DOHH2 (cell line): ENCODE results near the gene CTDP1.
"Not testable (repeated sequence)": the region's sequence is repeated elsewhere in the genome, so short reads cannot be mapped to it uniquely, and the experiment has no call there.

Source experiments
- EZH2phosphoT487 ChIP-seq: fragments of 200-600 bp; sonication (generic); IDR thresholded peaks from 2 replicates; pipeline ENCODE4 v1.6.1; 2017; ENCODE audit warnings: borderline replicate concordance, mild to moderate bottlenecking, antibody characterized with exemption, low read length, moderate library complexity, mixed read lengths
- TF ChIP-seq, protein P1 (sequence below): fragments of 200-600 bp; sonication (generic); IDR thresholded peaks from one replicate; pipeline ENCODE4 v1.5.1; 2014; ENCODE audit warnings: antibody characterized with exemption, mild to moderate bottlenecking, low read depth, low read length; ENCODE audit not compliant: poor library complexity, severe bottlenecking

DNA sequence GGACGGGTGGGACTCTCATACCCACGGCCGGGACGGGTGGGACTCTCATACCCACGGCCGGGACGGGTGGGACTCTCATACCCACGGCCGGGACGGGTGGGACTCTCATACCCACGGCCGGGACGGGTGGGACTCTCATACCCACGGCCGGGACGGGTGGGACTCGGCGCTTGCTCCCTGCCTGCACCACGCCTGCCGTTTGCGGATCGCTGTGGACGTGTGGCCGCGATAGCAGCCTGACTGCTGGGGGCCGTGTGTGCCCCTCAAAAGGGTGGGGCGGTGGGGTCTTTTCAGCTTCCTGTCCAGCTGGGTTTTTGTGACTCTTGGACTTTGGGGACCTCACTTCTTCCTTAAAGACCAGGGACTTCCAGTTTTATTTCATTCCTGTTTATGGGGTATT is 60.4 kb downstream of the CTDP1 start:
- TF ChIP-seq EZH2phosphoT487 = not testable (repeated sequence)
- TF ChIP-seq, protein P1, sequence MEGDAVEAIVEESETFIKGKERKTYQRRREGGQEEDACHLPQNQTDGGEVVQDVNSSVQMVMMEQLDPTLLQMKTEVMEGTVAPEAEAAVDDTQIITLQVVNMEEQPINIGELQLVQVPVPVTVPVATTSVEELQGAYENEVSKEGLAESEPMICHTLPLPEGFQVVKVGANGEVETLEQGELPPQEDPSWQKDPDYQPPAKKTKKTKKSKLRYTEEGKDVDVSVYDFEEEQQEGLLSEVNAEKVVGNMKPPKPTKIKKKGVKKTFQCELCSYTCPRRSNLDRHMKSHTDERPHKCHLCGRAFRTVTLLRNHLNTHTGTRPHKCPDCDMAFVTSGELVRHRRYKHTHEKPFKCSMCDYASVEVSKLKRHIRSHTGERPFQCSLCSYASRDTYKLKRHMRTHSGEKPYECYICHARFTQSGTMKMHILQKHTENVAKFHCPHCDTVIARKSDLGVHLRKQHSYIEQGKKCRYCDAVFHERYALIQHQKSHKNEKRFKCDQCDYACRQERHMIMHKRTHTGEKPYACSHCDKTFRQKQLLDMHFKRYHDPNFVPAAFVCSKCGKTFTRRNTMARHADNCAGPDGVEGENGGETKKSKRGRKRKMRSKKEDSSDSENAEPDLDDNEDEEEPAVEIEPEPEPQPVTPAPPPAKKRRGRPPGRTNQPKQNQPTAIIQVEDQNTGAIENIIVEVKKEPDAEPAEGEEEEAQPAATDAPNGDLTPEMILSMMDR = not testable (repeated sequence)
